PC-9 (cell line): ENCODE data around the gene C1QTNF9.

Experiments used
- CTCF ChIP-seq: fragments of 200-600 bp; sonication (generic); conservative IDR thresholded peaks from 2 replicates; pipeline ENCODE4 v1.6.1; 2017; ENCODE audit warnings: mixed run types, antibody characterized with exemption, mild to moderate bottlenecking, moderate library complexity
- EZH2 ChIP-seq: fragments of 200-600 bp; sonication (generic); IDR thresholded peaks from 2 replicates; pipeline ENCODE4 v1.8.0; 2017; ENCODE audit warnings: antibody characterized with exemption, low read depth

- TF ChIP-seq CTCF = no peak
- TF ChIP-seq EZH2 = no peak
These were observed 46.9 kb downstream of the C1QTNF9 start for GRCh38 chr13:24356270-24356669.
